ENCODE data around the gene SERPINA4. TPM values are rescaled to one million over a fixed set of nuclear protein-coding genes. Genes with fewer than 3 reads are reported as not detected.

Gene SERPINA4
- total RNA-seq, 2 donors from 2014 or later, result not detected

DNA sequence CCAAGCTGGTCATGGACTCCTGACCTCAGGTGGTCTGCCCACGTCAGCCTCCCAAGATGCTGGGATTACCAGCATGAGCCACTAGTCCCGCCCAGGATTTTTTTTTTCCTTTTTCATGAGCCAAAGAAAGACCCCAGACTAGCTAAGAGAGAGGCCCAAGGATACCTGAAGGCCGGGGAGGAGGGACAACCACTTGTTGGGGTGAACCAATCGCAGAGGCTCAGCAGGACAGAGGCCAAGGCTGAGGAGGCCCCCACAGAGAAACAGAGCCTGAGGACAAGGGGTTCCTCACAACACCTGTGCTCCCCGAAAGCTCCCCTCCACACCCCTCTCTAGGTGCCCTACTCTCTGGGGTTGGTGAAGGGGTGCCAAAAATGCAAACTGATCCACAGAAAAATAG lies 49.9 kb downstream of the SERPINA4 start:
- DNase-seq, result no peak
- Histone ChIP-seq H3K9ac (ENCODE audit: extremely low read depth, low read length, poor library complexity, severe bottlenecking) (no peak overlapping the region), H3K27me3 (ENCODE audit: control insufficient read depth, insufficient read depth, low read length, poor library complexity, severe bottlenecking) (no peaks in the 10 kb centered on the region), H3K36me3 (ENCODE audit: control insufficient read depth, insufficient read depth, low read length) (no peaks in the 10 kb centered on the region), H3K9me3 (ENCODE audit: control insufficient read depth, low read length) (no peaks in the 10 kb centered on the region), H3K27ac (ENCODE audit: low read depth, low read length) (no peak overlapping the region), H3K4me3 (ENCODE audit: low read length) (no peak overlapping the region), H3K4me1 (ENCODE audit: control insufficient read depth, insufficient read depth, low read length) (no peaks in the 10 kb centered on the region)
- Mint-ChIP-seq H3K27ac (no peak overlapping the region), H3K27me3 (ENCODE audit: insufficient read depth) (peaks cover 8% of the 10 kb centered on the region), H3K36me3 (ENCODE audit: low read depth) (no peaks in the 10 kb centered on the region), H3K4me3 (no peak overlapping the region), H3K4me1 (peaks cover 6% of the 10 kb centered on the region), H3K9me3 (peaks cover 3% of the 10 kb centered on the region)
- 94 to 95% methylated on average over 3 to 5 of the region's 5 CpGs for WGBS, 2 experiments (ENCODE audit: insufficient coverage in 1 of 2, insufficient read length in 1 of 2)
- TF ChIP-seq, protein P1, sequence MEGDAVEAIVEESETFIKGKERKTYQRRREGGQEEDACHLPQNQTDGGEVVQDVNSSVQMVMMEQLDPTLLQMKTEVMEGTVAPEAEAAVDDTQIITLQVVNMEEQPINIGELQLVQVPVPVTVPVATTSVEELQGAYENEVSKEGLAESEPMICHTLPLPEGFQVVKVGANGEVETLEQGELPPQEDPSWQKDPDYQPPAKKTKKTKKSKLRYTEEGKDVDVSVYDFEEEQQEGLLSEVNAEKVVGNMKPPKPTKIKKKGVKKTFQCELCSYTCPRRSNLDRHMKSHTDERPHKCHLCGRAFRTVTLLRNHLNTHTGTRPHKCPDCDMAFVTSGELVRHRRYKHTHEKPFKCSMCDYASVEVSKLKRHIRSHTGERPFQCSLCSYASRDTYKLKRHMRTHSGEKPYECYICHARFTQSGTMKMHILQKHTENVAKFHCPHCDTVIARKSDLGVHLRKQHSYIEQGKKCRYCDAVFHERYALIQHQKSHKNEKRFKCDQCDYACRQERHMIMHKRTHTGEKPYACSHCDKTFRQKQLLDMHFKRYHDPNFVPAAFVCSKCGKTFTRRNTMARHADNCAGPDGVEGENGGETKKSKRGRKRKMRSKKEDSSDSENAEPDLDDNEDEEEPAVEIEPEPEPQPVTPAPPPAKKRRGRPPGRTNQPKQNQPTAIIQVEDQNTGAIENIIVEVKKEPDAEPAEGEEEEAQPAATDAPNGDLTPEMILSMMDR (conservative IDR thresholded peaks at IDR 0.05), result no peak

DNA sequence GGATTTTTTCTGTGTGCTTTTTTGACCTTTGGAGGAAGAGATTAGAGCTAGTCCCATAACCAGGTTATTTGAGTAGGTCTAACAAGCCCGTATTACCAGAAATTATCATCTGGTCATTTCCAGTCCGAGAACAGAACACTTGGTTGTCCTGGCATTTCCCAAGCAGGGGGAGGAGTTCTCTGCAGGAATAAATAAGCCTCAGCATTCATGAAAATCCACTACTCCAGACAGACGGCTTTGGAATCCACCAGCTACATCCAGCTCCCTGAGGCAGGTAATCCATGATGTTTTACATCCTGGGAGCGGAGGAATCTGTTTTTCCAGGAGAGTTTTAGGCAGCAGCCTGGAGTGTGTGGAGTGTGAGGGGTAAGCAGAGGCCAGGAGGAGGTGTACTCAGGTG lies 50.9 kb downstream of the SERPINA4 start, which contains the start of gene SERPINA3:
Gene SERPINA3, plus strand, starts transcription at position 218 of the 400 bp plus-strand sequence. CDS start 2,051 bp downstream, outside the sequence.
- no peaks in the 10 kb centered on the region for H3K36me3 Mint-ChIP-seq (ENCODE audit: low read depth)
- DNase-seq, result no peak
- Histone ChIP-seq H3K9ac (ENCODE audit: extremely low read depth, low read length, poor library complexity, severe bottlenecking) (no peak within 1 kb of the TSS), H3K9me3 (ENCODE audit: control insufficient read depth, low read length) (peaks cover 4% of the 10 kb centered on the region), H3K4me3 (ENCODE audit: low read length) (no peak within 1 kb of the TSS), H3K4me1 (ENCODE audit: control insufficient read depth, insufficient read depth, low read length) (no peaks in the 10 kb centered on the region), H3K27ac (ENCODE audit: low read depth, low read length) (no peak within 1 kb of the TSS), H3K36me3 (ENCODE audit: control insufficient read depth, insufficient read depth, low read length) (no peaks in the 10 kb centered on the region), H3K27me3 (ENCODE audit: control insufficient read depth, insufficient read depth, low read length, poor library complexity, severe bottlenecking) (no peaks in the 10 kb centered on the region)
- H3K27ac Mint-ChIP-seq, result no peak within 1 kb of the TSS
- no peak within 1 kb of the TSS for H3K4me3 Mint-ChIP-seq
- H3K27me3 Mint-ChIP-seq (ENCODE audit: insufficient read depth), result peaks cover 4% of the 10 kb centered on the region
- peaks cover 7% of the 10 kb centered on the region for H3K4me1 Mint-ChIP-seq
- WGBS, 2 experiments (ENCODE audit: insufficient coverage in 1 of 2, insufficient read length in 1 of 2), result 87% methylated on average over 3 to 4 of the region's 4 CpGs
- peaks cover 8% of the 10 kb centered on the region for H3K9me3 Mint-ChIP-seq
- TF ChIP-seq, protein P1 (conservative IDR thresholded peaks at IDR 0.05), result no peak

DNA sequence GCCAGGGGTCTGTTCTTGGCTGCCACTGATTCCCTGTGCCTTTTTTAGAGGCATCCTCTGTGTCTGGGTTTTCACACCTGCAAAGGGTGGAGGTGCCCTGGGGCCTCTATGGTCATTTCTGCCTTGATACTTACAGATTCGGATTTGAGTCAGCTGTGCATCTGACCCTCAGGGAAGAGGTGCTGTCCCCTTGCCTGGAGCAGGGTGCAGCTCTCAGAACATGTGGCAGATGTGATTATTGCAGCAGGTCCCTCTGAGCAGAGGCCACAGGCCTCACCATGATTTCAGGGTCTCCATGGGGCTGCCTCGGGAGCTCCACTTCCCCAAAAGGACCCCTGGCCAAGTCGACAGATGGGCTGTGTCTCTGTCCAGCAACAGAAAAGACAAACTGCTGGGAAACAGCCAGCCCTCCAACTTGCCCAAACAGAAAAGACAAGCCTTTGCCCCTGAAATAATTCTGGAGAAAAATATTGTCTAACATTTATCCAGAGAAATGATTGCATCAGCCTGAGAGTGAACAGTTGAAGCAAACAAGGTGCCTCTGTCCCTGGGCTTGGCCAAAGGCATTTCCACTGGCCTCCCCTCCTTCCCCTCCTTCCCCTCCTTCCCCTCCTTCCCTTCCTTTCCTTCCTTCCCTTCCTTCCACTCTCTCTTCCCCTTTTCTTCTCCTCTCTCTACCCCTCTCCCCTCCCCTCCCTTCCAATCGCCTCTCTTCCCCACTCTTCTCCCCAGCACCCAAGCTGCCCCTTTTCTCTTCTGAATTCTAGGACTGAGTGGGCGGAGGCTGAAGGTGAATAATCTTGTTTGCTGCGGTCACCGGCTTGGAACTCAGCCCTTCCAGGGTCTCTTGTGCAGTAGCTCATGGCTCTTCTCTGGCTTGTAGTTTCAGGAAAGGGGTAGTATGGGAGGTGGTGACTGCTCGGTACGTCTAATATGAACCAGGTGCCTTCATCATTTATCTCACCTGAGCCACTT lies 51.6 kb downstream of the SERPINA4 start:
- Histone ChIP-seq H3K4me1 (ENCODE audit: control insufficient read depth, insufficient read depth, low read length) (no peaks in the 10 kb centered on the region), H3K9ac (ENCODE audit: extremely low read depth, low read length, poor library complexity, severe bottlenecking) (no peak overlapping the region), H3K36me3 (ENCODE audit: control insufficient read depth, insufficient read depth, low read length) (no peaks in the 10 kb centered on the region), H3K27ac (ENCODE audit: low read depth, low read length) (no peak overlapping the region), H3K9me3 (ENCODE audit: control insufficient read depth, low read length) (peaks cover 10% of the 10 kb centered on the region), H3K27me3 (ENCODE audit: control insufficient read depth, insufficient read depth, low read length, poor library complexity, severe bottlenecking) (no peaks in the 10 kb centered on the region), H3K4me3 (ENCODE audit: low read length) (no peak overlapping the region)
- Mint-ChIP-seq H3K9me3 (peaks cover 15% of the 10 kb centered on the region), H3K4me1 (peaks cover 7% of the 10 kb centered on the region), H3K27me3 (ENCODE audit: insufficient read depth) (peaks cover 5% of the 10 kb centered on the region), H3K4me3 (no peak overlapping the region), H3K27ac (no peak overlapping the region), H3K36me3 (ENCODE audit: low read depth) (no peaks in the 10 kb centered on the region)
- no peak for DNase-seq
- TF ChIP-seq, protein P1 (conservative IDR thresholded peaks at IDR 0.05), result no peak
- 76 to 77% methylated on average over 4 to 9 of the region's 9 CpGs for WGBS, 2 experiments (ENCODE audit: insufficient coverage in 1 of 2, insufficient read length in 1 of 2)

Data from endodermal cell (in vitro differentiated cells).